Measurements from ENCODE around the gene KCNS3.

The KCNS3 gene

GRCh38 chr2:17879137-17879912 lies 858 bp downstream of the KCNS3 start:
- DNase-seq = no peak

- no peak for DNase-seq
Measured at GRCh38 chr2:17879913-17880274, 1.4 kb downstream of the KCNS3 start.

GRCh38 chr2:17892770-17893534 lies 14.5 kb downstream of the KCNS3 start:
- no peak for DNase-seq

- DNase-seq = no peak
Measured at GRCh38 chr2:17894005-17894404, 15.5 kb downstream of the KCNS3 start.

GRCh38 chr2:17894556-17894955 lies 16.1 kb downstream of the KCNS3 start:
- DNase-seq = no peak

GRCh38 chr2:17899871-17900270 lies 21.4 kb downstream of the KCNS3 start:
- DNase-seq = no peak

GRCh38 chr2:17901246-17901645 lies 22.8 kb downstream of the KCNS3 start:
- no peak for DNase-seq

- DNase-seq = no peak
Measured at GRCh38 chr2:17910980-17911379, 32.5 kb downstream of the KCNS3 start.

GRCh38 chr2:17911491-17912260 lies 33.2 kb downstream of the KCNS3 start:
- DNase-seq = no peak

GRCh38 chr2:17912266-17912691 lies 33.8 kb downstream of the KCNS3 start:
- no peak for DNase-seq

- DNase-seq = no peak
Measured at GRCh38 chr2:17915099-17915498, 36.6 kb downstream of the KCNS3 start.

- no peak for DNase-seq
Measured at GRCh38 chr2:17915811-17916518, 37.5 kb downstream of the KCNS3 start.

GRCh38 chr2:17916584-17916983 lies 38.1 kb downstream of the KCNS3 start:
- no peak for DNase-seq

- no peak for DNase-seq
Measured at GRCh38 chr2:17918789-17919188, 40.3 kb downstream of the KCNS3 start.

- DNase-seq = no peak
Measured at GRCh38 chr2:17930773-17931172, 52.3 kb downstream of the KCNS3 start.

- no peak for DNase-seq
Measured at GRCh38 chr2:17933256-17933655, 54.8 kb downstream of the KCNS3 start.

GRCh38 chr2:17934721-17935120 lies 56.3 kb downstream of the KCNS3 start:
- no peak for DNase-seq

- DNase-seq = no peak
Measured at GRCh38 chr2:17935242-17935885, 56.9 kb downstream of the KCNS3 start.

- no peak for DNase-seq
Measured at GRCh38 chr2:17936599-17936998, 58.1 kb downstream of the KCNS3 start.

GRCh38 chr2:17940091-17940630 lies 61.7 kb downstream of the KCNS3 start:
- DNase-seq = no peak

GRCh38 chr2:17943444-17943843 lies 65.0 kb downstream of the KCNS3 start:
- DNase-seq = no peak

GRCh38 chr2:17947113-17947512 lies 68.6 kb downstream of the KCNS3 start:
- no peak for DNase-seq
